ENCODE measurements around the gene CYP2B6. TPM values are rescaled to one million over a fixed set of nuclear protein-coding genes. Genes with fewer than 3 reads are reported as not detected.
A peak's percentile ranks its signal among the peaks of the same experiment; 100 is the strongest.
"Not testable (repeated sequence)": the region's sequence is repeated elsewhere in the genome, so short reads cannot be mapped to it uniquely, and the experiment has no call there.

CYP2B6 gene
- polyA plus RNA-seq, 2 of the 4 experiments (the other 2 are of a cell fraction) = not detected

DNA sequence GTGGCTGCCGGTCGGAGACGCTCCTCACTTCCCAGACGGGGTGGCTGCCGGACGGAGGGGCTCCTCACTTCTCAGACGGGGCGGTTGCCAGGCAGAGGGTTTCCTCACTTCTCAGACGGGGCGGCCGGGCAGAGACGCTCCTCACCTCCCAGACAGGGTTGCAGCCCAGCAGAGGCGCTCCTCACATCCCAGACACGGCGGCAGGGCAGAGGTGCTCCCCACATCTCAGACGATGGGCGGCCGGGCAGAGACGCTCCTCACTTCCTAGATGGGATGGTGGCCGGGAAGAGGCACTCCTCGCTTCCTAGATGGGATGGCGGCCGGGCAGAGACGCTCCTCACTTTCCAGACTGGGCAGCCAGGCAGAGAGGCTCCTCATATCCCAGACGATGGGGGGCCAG is 24.5 kb upstream of the CYP2B6 start:
- not testable (repeated sequence) for FAIRE-seq; H3K4me3 ChIP-seq; ATAC-seq; H3K9me3 ChIP-seq; DNase-seq (ENCODE audit: low read depth in 1 of 2, low spot score in 1 of 2); H3K27ac ChIP-seq; H3K4me2 ChIP-seq
- H3K4me1 ChIP-seq = peaks cover 24% of the 10 kb centered on the region
- POLR2A ChIA-PET = interaction anchor here (0.7 kb wide), 1 partner anchor 17 kb away, joined by 4 read pairs; no protein-coding TSS in a partner anchor
- WGBS (ENCODE audit: missing lambda C conversion rate) = 83% methylated on average over 17 of the region's 25 CpGs
- CTCF ChIA-PET = interaction anchor here (0.6 kb wide), 2 partner anchors 167 to 1785 kb away, joined by 4 read pairs; partner anchors contain the start of gene EGLN2

DNA sequence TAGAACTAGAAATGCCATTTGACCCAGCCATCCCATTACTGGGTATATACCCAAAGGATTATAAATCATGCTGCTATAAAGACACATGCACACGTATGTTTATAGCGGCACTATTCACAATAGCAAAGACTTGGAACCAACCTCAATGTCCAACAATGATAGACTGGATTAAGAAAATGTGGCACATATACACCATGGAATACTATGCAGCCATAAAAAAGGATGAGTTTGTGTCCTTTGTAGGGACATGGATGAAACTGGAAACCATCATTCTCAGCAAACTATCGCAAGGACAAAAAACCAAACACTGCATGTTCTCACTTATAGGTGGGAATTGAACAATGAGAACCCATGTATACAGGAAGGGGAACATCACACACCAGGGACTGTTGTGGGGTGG is 23.0 kb upstream of the CYP2B6 start:
- H3K9me3 ChIP-seq; ATAC-seq; H3K4me3 ChIP-seq; FAIRE-seq; CTCF ChIA-PET; POLR2A ChIA-PET; H3K4me2 ChIP-seq; H3K4me1 ChIP-seq; DNase-seq (ENCODE audit: low read depth in 1 of 2, low spot score in 1 of 2); H3K27ac ChIP-seq: not testable (repeated sequence)
- 71% methylated on average over 3 of the region's 3 CpGs for WGBS (ENCODE audit: missing lambda C conversion rate)

DNA sequence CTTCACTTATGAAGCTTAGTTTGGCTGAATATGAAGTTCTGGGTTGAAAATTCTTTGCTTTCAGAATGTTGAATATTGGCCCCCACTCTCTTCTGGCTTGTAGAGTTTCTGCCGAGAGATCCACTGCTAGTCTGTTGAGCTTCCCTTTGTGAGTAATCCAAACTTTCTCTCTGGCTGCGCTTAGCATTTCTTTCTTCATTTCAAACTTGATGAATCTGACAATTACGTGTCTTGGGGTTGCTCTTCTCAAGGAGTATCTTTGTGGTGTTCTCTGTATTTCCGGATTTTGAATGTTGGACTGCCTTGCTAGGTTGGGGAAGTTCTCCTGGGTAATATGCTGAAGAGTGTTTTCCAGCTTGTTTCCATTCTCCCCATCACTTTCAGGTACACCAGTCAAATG is 21.4 kb upstream of the CYP2B6 start:
- H3K27ac ChIP-seq; H3K4me1 ChIP-seq; POLR2A ChIA-PET; H3K9me3 ChIP-seq; H3K4me2 ChIP-seq; ATAC-seq; H3K4me3 ChIP-seq; DNase-seq (ENCODE audit: low read depth in 1 of 2, low spot score in 1 of 2); FAIRE-seq: not testable (repeated sequence)
- CTCF ChIA-PET = interaction anchor here (1.0 to 3.2 kb wide), 6 partner anchors 12 to 175 kb away, joined by 3 to 15 read pairs (median 5); partner anchors contain the start of gene CYP2B6
- WGBS (ENCODE audit: missing lambda C conversion rate) = 65% methylated on average over 4 of the region's 4 CpGs

DNA sequence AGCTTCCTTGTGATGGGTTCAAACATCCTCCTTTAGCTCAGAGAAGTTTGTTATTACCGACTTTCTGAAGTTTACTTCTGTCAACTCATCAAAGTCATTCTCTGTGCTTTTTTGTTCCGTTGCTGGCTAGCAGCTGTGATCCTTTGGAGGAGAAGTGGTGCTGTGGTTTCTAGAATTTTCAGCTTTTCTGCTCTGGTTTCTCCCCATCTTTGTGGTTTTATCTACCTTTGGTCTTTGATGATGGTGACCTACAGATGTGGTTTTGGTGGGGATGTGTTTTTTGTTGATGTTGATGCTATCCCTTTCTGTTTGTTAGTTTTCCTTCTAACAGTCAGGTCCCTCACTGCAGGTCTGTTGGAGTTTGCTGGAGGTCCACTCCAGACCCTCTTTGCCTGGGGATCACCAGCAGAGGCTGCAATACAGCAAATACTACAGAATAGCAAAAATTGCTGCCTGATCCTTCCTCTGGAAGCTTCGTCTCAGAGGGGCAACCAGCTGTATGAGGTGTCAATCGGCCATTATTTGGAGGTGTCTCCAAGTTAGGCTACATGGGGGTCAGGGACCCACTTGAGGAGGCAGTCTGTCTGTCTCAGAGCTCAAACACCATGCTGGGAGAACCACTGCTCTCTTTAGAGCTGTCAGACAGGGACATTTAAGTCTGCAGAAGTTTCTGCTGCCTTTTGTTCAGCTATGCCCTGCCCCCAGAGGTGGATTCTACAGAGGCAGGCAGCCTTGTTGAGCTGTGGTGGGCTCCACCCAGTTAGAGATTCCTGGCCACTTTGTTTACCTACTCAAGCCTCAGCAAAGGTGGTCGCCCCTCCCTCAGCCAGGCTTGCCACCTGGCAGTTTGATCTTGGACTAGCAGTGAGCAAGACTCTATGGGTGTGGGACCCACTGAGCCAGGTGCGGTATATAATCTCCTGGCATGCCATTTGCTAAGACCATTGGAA is 20.4 kb upstream of the CYP2B6 start:
- not testable (repeated sequence) for H3K4me1 ChIP-seq; ATAC-seq; H3K4me2 ChIP-seq; H3K4me3 ChIP-seq; H3K27ac ChIP-seq; DNase-seq (ENCODE audit: low read depth in 1 of 2, low spot score in 1 of 2)
- H3K9me3 ChIP-seq = peaks cover 13% of the 10 kb centered on the region; the same call in 2 of the 3 replicates
- WGBS (ENCODE audit: missing lambda C conversion rate) = 36% methylated on average over 6 of the region's 6 CpGs
- POLR2A ChIA-PET = interaction anchor here (0.5 kb wide), 1 partner anchor 1056 kb away, joined by 3 read pairs; no protein-coding TSS in a partner anchor
- CTCF ChIA-PET = interaction anchor here (0.7 to 3.2 kb wide), 12 partner anchors 9 to 174 kb away, joined by 3 to 15 read pairs (median 4); partner anchors contain the start of gene CYP2B6
- peak; percentile 79 for FAIRE-seq

DNA sequence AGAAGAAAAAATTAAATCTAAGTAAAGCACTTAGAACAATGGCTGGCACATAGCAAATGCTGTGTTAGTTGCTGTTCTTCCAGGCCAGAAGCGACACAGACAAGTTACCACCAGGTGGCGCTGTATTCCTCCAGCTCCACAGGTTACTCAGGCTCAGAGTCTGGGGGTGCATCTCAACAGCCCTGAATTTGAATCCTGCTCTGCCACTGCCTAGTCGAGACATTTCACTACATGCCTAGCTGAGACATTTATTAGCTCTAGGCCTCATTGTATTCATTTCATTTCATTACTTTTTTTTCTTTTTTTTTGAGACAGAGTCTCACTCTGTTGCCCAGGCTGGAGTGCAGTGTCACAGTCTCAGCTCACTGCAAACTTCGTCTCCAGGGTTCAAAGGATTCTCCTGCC is 16.4 kb upstream of the CYP2B6 start:
- ChIA-PET POLR2A (no interaction called here), CTCF (interaction anchor here (0.5 to 3.0 kb wide), 40 partner anchors 9 to 741 kb away, joined by 3 to 19 read pairs (median 4); partner anchors contain the start of gene CYP2B6)
- no peaks in the 10 kb centered on the region for H3K4me1 ChIP-seq
- H3K4me2 ChIP-seq = no peak overlapping the region
- H3K9me3 ChIP-seq = peaks cover 26% of the 10 kb centered on the region
- no peak overlapping the region for H3K27ac ChIP-seq
- FAIRE-seq (peak; percentile 43), DNase-seq (ENCODE audit: low read depth in 1 of 2, low spot score in 1 of 2) (peak; percentile 89 to 90), ATAC-seq (peak; percentile 81 to 96; a peak in 5 of 6 replicates)
- no peak overlapping the region for H3K4me3 ChIP-seq
- 3% methylated on average over 4 of the region's 4 CpGs for WGBS (ENCODE audit: missing lambda C conversion rate)
- TF ChIP-seq SMC3 (IDR thresholded peaks at IDR 0.05) (peak; percentile 94), RAD21 (conservative IDR thresholded peaks at IDR 0.05 in 1 of 2, IDR thresholded peaks at IDR 0.05 in 1 of 2) (peak; percentile 85 to 87), ESRRA (IDR thresholded peaks at IDR 0.05; ENCODE audit: borderline replicate concordance, low read length) (no peak), SREBF2 (IDR thresholded peaks at IDR 0.05) (no peak), EHF (CRISPR knock-in tag; IDR thresholded peaks at IDR 0.05) (no peak), FOSB (CRISPR knock-in tag; IDR thresholded peaks at IDR 0.05) (no peak), FOXS1 (CRISPR knock-in tag; IDR thresholded peaks at IDR 0.05) (no peak)
- TF ChIP-seq, protein P1, sequence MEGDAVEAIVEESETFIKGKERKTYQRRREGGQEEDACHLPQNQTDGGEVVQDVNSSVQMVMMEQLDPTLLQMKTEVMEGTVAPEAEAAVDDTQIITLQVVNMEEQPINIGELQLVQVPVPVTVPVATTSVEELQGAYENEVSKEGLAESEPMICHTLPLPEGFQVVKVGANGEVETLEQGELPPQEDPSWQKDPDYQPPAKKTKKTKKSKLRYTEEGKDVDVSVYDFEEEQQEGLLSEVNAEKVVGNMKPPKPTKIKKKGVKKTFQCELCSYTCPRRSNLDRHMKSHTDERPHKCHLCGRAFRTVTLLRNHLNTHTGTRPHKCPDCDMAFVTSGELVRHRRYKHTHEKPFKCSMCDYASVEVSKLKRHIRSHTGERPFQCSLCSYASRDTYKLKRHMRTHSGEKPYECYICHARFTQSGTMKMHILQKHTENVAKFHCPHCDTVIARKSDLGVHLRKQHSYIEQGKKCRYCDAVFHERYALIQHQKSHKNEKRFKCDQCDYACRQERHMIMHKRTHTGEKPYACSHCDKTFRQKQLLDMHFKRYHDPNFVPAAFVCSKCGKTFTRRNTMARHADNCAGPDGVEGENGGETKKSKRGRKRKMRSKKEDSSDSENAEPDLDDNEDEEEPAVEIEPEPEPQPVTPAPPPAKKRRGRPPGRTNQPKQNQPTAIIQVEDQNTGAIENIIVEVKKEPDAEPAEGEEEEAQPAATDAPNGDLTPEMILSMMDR (IDR thresholded peaks at IDR 0.05) = peak; percentile 99

Measured in A549 (cell line).